ENCODE results near the gene ENPP5.

The ENPP5 gene, protein sequence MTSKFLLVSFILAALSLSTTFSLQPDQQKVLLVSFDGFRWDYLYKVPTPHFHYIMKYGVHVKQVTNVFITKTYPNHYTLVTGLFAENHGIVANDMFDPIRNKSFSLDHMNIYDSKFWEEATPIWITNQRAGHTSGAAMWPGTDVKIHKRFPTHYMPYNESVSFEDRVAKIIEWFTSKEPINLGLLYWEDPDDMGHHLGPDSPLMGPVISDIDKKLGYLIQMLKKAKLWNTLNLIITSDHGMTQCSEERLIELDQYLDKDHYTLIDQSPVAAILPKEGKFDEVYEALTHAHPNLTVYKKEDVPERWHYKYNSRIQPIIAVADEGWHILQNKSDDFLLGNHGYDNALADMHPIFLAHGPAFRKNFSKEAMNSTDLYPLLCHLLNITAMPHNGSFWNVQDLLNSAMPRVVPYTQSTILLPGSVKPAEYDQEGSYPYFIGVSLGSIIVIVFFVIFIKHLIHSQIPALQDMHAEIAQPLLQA

GRCh38 chr6:46170357-46171289 lies at the start of gene ENPP5:
Gene ENPP5 (minus strand): TSS chr6:46170980. CDS start chr6:46168262, 2,718 bp downstream.
- Histone ChIP-seq H3K4me3 (replicated peaks; ENCODE audit: low read depth, low read length) (peak within 1 kb of the TSS; percentile 76), H3K36me3 (ENCODE audit: control insufficient read depth, insufficient read depth, low read length) (no peaks in the 10 kb centered on the region), H3K27me3 (replicated peaks; ENCODE audit: control insufficient read depth, insufficient read depth, low read length) (no peaks in the 10 kb centered on the region)
- TF ChIP-seq CTCF (IDR thresholded peaks at IDR 0.05; ENCODE audit: insufficient read depth, low read length, poor library complexity, severe bottlenecking), result no peak
- peak; percentile 62 for DNase-seq (ENCODE audit: extremely low read depth, insufficient read length)

- Histone ChIP-seq H3K36me3 (ENCODE audit: control insufficient read depth, insufficient read depth, low read length) (no peaks in the 10 kb centered on the region), H3K27me3 (replicated peaks; ENCODE audit: control insufficient read depth, insufficient read depth, low read length) (no peaks in the 10 kb centered on the region), H3K4me3 (replicated peaks; ENCODE audit: low read depth, low read length) (no peak overlapping the region)
- no peak for DNase-seq (ENCODE audit: extremely low read depth, insufficient read length)
- no peak for TF ChIP-seq CTCF (IDR thresholded peaks at IDR 0.05; ENCODE audit: insufficient read depth, low read length, poor library complexity, severe bottlenecking)
Observed at GRCh38 chr6:46219661-46220060, 48.9 kb upstream of the ENPP5 start.

DNA sequence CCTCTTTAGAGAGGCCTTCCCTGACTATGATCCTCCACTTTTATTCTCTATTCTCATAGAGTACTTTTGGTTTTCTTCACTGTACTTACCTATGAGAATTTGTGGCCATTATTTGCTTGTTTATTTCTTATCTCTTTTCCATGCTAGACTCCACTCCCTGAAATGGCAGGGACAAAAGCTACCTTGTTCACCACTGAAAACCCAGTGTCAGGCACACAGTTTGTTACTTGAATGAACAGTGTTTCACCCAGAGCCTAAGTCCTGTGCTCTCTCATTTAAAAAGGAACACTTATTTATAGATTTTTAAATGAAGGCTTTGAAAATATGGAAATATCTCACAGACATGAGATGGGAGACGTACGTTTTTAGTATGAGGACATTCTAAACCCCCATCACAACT lies 47.7 kb upstream of the ENPP5 start:
- no peak for DNase-seq (ENCODE audit: extremely low read depth, insufficient read length)
- TF ChIP-seq CTCF (IDR thresholded peaks at IDR 0.05; ENCODE audit: insufficient read depth, low read length, poor library complexity, severe bottlenecking), result no peak
- Histone ChIP-seq H3K4me3 (replicated peaks; ENCODE audit: low read depth, low read length) (no peak overlapping the region), H3K36me3 (ENCODE audit: control insufficient read depth, insufficient read depth, low read length) (no peaks in the 10 kb centered on the region), H3K27me3 (replicated peaks; ENCODE audit: control insufficient read depth, insufficient read depth, low read length) (no peaks in the 10 kb centered on the region)

DNA sequence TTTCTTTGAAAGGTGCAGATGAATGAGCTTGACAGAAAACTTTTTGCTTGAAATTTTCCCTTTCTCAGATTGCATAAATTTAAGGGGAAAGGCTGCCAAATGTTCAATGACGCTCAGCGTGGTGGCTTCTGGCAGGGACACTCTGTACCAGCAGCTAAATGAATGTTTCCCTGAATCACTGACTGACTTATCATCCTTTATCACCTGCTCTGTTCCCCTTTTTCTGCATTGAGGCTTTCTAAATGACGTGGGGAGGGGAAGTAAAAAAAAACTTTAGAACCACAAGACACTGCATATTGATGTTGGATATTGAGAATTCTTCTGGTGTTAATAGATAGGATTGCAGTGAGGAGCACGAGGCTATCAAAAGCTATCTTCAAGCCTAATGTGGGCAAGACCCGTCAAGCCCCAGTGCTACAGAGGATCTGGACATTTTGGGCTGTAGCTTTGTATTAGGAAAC lies 46.9 kb upstream of the ENPP5 start:
- no peak for TF ChIP-seq CTCF (IDR thresholded peaks at IDR 0.05; ENCODE audit: insufficient read depth, low read length, poor library complexity, severe bottlenecking)
- Histone ChIP-seq H3K27me3 (replicated peaks; ENCODE audit: control insufficient read depth, insufficient read depth, low read length) (no peaks in the 10 kb centered on the region), H3K4me3 (replicated peaks; ENCODE audit: low read depth, low read length) (no peak overlapping the region), H3K36me3 (ENCODE audit: control insufficient read depth, insufficient read depth, low read length) (no peaks in the 10 kb centered on the region)
- peak; percentile 62 for DNase-seq (ENCODE audit: extremely low read depth, insufficient read length)

DNA sequence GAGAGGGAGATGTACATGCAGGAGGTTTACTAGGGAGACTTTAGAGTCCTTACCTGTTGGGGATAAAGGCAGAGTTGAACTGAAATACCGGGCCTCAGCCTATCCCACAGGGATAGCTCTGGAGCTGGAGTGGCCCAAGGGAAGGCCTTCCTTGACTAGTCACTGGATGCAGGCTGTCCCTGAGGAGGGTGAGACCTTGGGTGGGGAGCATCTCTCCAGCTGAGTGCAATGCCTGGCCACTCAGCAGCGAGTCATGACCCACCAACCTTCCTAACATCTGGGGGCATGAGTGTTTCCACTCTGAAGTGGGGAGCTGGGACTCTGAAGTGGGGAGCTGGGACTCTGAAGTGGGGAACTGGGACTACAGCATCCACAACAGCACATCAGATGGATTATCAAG lies 46.1 kb upstream of the ENPP5 start:
- Histone ChIP-seq H3K4me3 (replicated peaks; ENCODE audit: low read depth, low read length) (no peak overlapping the region), H3K36me3 (ENCODE audit: control insufficient read depth, insufficient read depth, low read length) (no peaks in the 10 kb centered on the region), H3K27me3 (replicated peaks; ENCODE audit: control insufficient read depth, insufficient read depth, low read length) (no peaks in the 10 kb centered on the region)
- DNase-seq (ENCODE audit: extremely low read depth, insufficient read length), result no peak
- TF ChIP-seq CTCF (IDR thresholded peaks at IDR 0.05; ENCODE audit: insufficient read depth, low read length, poor library complexity, severe bottlenecking), result no peak
